NCI-H748 (cell line): ENCODE measurements around the gene KLC4.

ENCODE experiments used
- DNase-seq: peaks from one replicate; lab custom pipeline; 2025; ENCODE audit not compliant: unreplicated experiment; lab: John Stamatoyannopoulos, UW

The KLC4 gene

DNA sequence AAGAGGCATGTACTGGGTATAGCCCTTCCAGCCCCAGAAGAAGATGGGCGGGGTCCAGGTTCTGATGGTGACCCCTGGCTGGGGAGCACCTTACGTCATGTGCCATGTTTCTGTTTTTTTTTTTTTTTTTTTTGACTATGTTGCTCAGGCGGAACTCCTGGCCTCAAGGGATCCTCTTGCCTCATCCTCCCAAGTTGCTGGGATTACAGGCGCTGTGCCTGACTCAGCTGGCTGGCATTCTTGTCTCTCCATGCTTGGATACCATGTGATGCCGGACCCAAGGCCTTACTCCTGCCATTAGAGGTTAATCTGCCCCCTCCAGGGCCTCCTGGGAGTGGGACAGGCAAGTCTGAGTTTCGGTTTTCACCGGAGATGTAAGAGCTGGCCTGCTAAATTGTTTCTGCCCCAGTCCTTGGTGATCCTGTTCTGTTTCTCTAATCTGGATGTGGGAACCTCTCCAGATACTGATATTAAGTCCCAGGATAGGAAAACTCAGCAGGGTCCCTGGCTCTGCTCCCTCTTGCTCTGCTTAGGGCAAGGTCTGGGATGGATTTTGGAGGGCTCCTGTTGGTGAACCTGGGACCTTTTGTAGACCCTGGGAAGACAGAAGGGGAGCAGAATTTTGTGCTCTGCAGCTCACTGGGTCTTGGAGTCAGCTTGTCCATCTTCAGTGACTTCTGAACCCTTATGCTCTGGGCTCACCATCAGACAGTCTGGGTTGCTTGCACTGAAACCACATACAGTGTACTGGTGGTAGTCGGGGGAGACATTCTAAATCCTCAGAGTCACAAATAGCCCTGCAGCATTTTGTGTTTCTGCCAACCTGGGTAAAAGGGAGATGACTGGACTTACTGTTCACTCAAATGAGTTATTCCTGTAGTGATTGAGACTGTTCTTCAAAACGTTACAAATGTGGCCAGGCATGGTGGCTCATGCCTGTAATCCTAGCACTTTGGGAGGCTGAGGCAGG, 61.8 kb downstream of the KLC4 start:
- DNase-seq, result no peak

DNA sequence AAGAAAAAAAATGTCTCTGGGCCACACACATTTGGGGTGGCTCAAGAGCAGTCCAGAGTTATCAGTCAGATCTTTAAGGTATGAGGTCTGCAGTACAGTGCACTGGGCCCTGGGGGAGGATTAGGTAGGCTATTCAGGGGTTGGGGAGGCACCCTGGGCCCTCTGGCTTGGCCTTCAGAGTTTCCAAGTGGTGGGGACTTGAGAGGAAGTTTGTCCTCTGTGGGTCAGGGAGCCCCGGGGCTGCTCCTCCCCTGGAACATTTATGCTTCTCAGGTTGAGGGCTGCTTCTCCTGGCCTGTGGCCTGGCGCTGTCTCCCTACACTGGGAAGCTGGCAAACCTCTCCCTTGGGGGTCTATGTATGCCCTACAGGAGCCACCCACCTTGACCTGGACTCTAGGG, 62.7 kb downstream of the KLC4 start:
- DNase-seq, result no peak

DNA sequence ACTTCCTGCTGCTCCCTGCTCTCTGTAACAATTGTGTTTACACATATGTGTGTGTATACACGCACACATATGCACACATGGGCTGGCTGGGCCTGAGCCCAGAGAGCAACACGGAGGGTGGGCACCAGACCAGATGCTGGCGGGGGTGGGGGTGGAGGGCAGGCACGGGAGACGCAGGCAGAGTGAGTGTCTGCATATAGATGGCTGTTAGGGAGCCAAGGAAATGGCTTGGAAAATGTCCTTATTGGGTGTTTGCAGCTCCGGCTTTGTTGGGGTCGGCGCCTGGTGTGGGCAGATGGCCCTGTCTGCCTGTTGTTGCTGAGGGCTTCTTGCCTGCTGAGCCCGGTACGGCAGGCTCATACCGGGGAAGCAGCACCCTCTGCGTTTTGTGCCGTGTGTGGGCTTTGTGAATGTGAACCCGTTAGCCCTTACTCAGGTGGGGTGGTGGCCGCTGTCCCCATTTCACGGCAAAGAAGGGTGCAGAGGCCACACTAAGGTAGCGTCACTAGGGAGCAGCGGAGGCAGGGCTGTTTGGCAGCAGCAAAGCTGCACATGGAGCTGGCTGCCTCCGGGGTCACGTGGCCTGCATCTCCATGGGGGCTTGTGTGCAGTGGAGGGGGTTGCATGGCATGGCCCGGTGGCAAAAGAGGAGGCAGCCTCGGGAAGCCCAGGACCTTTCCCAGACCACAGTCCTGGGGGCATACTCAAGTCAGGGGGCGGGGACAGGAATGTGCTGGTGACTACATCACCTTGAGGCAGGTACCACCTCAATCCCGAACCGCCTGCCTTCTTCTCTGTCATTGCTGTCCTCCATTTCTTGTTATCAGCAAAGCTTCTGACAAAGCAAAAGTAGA, 64.3 kb downstream of the KLC4 start:
- DNase-seq, result no peak

DNA sequence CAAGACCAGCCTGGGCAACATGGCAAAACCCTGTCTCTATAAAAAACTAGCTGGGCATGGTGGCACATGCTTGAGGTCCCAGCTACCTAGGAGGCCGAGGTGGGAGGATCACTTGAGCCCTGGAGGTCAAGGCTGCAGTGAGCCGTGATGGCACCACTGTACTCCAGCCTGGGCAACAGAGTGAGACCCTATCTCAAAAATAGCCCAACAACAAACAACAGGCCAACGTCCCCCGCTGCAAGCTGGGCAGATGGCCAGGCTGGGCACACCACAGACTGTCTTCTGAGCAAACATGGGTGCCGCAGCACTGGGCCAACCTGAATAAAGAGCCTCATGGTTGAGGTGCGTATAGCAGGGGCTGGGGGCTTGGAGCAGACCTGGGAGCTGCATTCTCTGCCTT, 65.0 kb downstream of the KLC4 start:
- no peak for DNase-seq
